NCI-H2107 treated with DMSO at 0.1 percent for 48 hours (cell line): ENCODE data around the gene PLCL2.
"Not testable (repeated sequence)": the region's sequence is repeated elsewhere in the genome, so short reads cannot be mapped to it uniquely, and the experiment has no call there.

Experiments used
- DNase-seq: peaks from one replicate; lab custom pipeline; 2025; ENCODE audit not compliant: unreplicated experiment; lab: John Stamatoyannopoulos, UW

PLCL2 gene

GRCh38 chr3:16957852-16958251, 73.1 kb downstream of the PLCL2 start:
- not testable (repeated sequence) for DNase-seq

GRCh38 chr3:16960125-16960524, 75.4 kb downstream of the PLCL2 start:
- DNase-seq, result no peak

- DNase-seq, result no peak
Measured at GRCh38 chr3:16961621-16962205, 77.0 kb downstream of the PLCL2 start.

- DNase-seq, result no peak
Measured at GRCh38 chr3:16975083-16975482, 90.3 kb downstream of the PLCL2 start.

- no peak for DNase-seq
Measured at GRCh38 chr3:16978234-16978920, 93.6 kb downstream of the PLCL2 start.

- no peak for DNase-seq
Measured at GRCh38 chr3:16978921-16979271, 94.1 kb downstream of the PLCL2 start.

GRCh38 chr3:16979769-16980515, 95.2 kb downstream of the PLCL2 start:
- DNase-seq, result not testable (repeated sequence)

GRCh38 chr3:16980526-16980925, 95.8 kb downstream of the PLCL2 start:
- DNase-seq, result not testable (repeated sequence)

- no peak for DNase-seq
Measured at GRCh38 chr3:16982460-16982859, 97.7 kb downstream of the PLCL2 start.

- no peak for DNase-seq
Measured at GRCh38 chr3:16985608-16986007, 100.9 kb downstream of the PLCL2 start.

- DNase-seq, result no peak
Measured at GRCh38 chr3:16987141-16987540, 102.4 kb downstream of the PLCL2 start.

- no peak for DNase-seq
Measured at GRCh38 chr3:16990163-16990562, 105.4 kb downstream of the PLCL2 start.

GRCh38 chr3:16992198-16992597, 107.4 kb downstream of the PLCL2 start:
- DNase-seq, result no peak

GRCh38 chr3:16993227-16993626, 108.5 kb downstream of the PLCL2 start:
- no peak for DNase-seq

GRCh38 chr3:16994854-16995525, 110.2 kb downstream of the PLCL2 start:
- DNase-seq, result no peak

- no peak for DNase-seq
Measured at GRCh38 chr3:16995601-16996000, 110.8 kb downstream of the PLCL2 start.

GRCh38 chr3:16998236-16998923, 113.6 kb downstream of the PLCL2 start:
- no peak for DNase-seq

- DNase-seq, result no peak
Measured at GRCh38 chr3:16999161-16999560, 114.4 kb downstream of the PLCL2 start.

- DNase-seq, result no peak
Measured at GRCh38 chr3:16999871-17000270, 115.1 kb downstream of the PLCL2 start.

- DNase-seq, result no peak
Measured at GRCh38 chr3:17003457-17003856, 118.7 kb downstream of the PLCL2 start.
